Pancreas (tissue), 10 donors: ENCODE data around the gene GLA. TPM values are rescaled to one million over a fixed set of nuclear protein-coding genes. Genes with fewer than 3 reads are reported as not detected.

ENCODE experiments used
- ATAC-seq, 4 donors: fragments of 200-7000 bp; cut with Tn5 transposase; one replicate each; pipeline versions ENCODE4 v1.8.0 to v1.9.1; 2020; ENCODE audit warnings: mild to moderate bottlenecking in 4 of 4, moderate library complexity in 4 of 4
- DNase-seq, 6 donors: peaks; one replicate each; pipeline ENCODE4 v3.0.0-alpha.2; 2020
- FAIRE-seq: peaks from 2 replicates; lab custom pipeline; 2012; peaks lifted over from hg19 to GRCh38; lab: Jason Lieb, UNC
- H3K27ac ChIP-seq, 4 donors: fragments of 200-600 bp; sonication (generic); 1 replicate in 3 of 4; 2 replicates in 1 of 4; pipeline versions ENCODE4 v1.5.0 to v1.8.0; 2020
- H3K27me3 ChIP-seq, 4 donors: fragments of 200-600 bp; one replicate each; pipeline ENCODE4 v1.8.0; 2021
- H3K36me3 ChIP-seq, 3 donors: fragments of 200-600 bp; sonication (generic) in 1 of 3; one replicate each; pipeline versions ENCODE4 v1.5.0 to v1.8.0; 2020 to 2021
- H3K4me1 ChIP-seq, 3 donors: fragments of 200-600 bp; one replicate each; pipeline ENCODE4 v1.8.0; 2021
- H3K4me3 ChIP-seq, 4 donors: fragments of 200-600 bp; sonication (generic) in 2 of 4; one replicate each; pipeline versions ENCODE4 v1.5.0 to v1.8.0; 2020 to 2021
- H3K9me3 ChIP-seq, 4 donors: fragments of 200-600 bp; one replicate each; pipeline ENCODE4 v1.8.0; 2021
- CTCF ChIP-seq, 4 donors: fragments of 200-600 bp; sonication (generic) in 3 of 4; IDR thresholded peaks; one replicate each; pipeline versions ENCODE4 v1.5.0 to v1.8.0; 2021; ENCODE audit warnings: antibody characterized with exemption in 4 of 4
- WGBS, 2 donors: extraction: QIAGEN DNeasy Blood & Tissue Kit; methylation state at CpG; one replicate each; pipeline ENCODE4 v1.1.7; 2013; 5-methylcytosine and 5-hydroxymethylcytosine counted together
- intact Hi-C, 3 donors: fragments of 100-400 bp; cut with DNase I; formaldehyde crosslinking; loops; one replicate each; pipeline versions ENCODE4 v1.11.1 to v1.14.2; 2022
- polyA plus RNA-seq, 2 donors: library from polyadenylated mRNA; stranded (reverse); fragments of 200-250 nt; gene quantifications; one replicate each; pipeline ENCODE4 v1.2.3, GENCODE V29; 2013
- total RNA-seq, 6 donors: library from RNA; stranded (reverse); fragmentation: NEBNext Ultra II Directional in 4 of 6; extraction: Animal tissue kit (Norgen Biotek cat#: 25700) in 4 of 6; gene quantifications; one replicate each; pipeline versions ENCODE4 v1.2.1 to v1.2.4, GENCODE V29; 2021 to 2023
- donor health status: healthy with polysubstance abuse.
- donor health status: DM: no; HTN: no; CAD: no; lungs with moderate emphysema.
- donor health status: DM: no; HTN: no; CAD: no.
- donor health status: control.
- donor health status: control.
- donor health status: Bipolar disorder and iron deficiency.
- donor health status: DM: yes; HTN: yes; CAD: no.
- donor health status: DM: no; HTN: no; CAD: no.
- donor health status: DM: no; HTN: no; CAD: no.
- donor health status: DM: yes; HTN: yes; CAD: no.

GLA gene
- total and polyA plus RNA-seq, 8 donors: 5.1 to 20.5 (median 8.8) TPM

- FAIRE-seq (no peak), ATAC-seq (no peak), DNase-seq (no peak)
- Histone ChIP-seq H3K27ac (peak overlapping the region in 1 of 4 donors; percentile 39), H3K36me3 (no peaks in the 10 kb centered on the region), H3K4me3 (no peak overlapping the region), H3K27me3 (no peaks in the 10 kb centered on the region), H3K9me3 (no peaks in the 10 kb centered on the region), H3K4me1 (peaks cover 0 to 5% (median 0%) of the 10 kb centered on the region in 3 donors)
- intact Hi-C loops: no loop called here
- no peak for TF ChIP-seq CTCF (IDR thresholded peaks at IDR 0.05)
- 90 to 96% methylated on average over 1 of the region's 1 CpG for WGBS, 2 donors
Observed at GRCh38 chrX:101449279-101449678, 41.6 kb upstream of the GLA start.

GRCh38 chrX:101442085-101442484, 34.4 kb upstream of the GLA start:
- WGBS, 2 donors: 88 to 94% methylated on average over 2 of the region's 2 CpGs
- FAIRE-seq (no peak), ATAC-seq (no peak)

GRCh38 chrX:101430457-101431078, 22.8 kb upstream of the GLA start:
- no peak for TF ChIP-seq CTCF (IDR thresholded peaks at IDR 0.05)
- Histone ChIP-seq H3K4me1 (no peaks in the 10 kb centered on the region), H3K4me3 (no peak overlapping the region), H3K27me3 (no peaks in the 10 kb centered on the region), H3K9me3 (no peaks in the 10 kb centered on the region), H3K36me3 (no peaks in the 10 kb centered on the region), H3K27ac (no peak overlapping the region)
- intact Hi-C loops: no loop called here
- DNase-seq (no peak), FAIRE-seq (no peak), ATAC-seq (peak in 2 of 4 donors; percentile 48 to 59)
- WGBS, 2 donors: 78 to 85% methylated on average over 2 of the region's 2 CpGs

More at GRCh38 chrX:101442085-101442484, 34.4 kb upstream of the GLA start:
- no peak for DNase-seq
- Histone ChIP-seq H3K36me3 (no peaks in the 10 kb centered on the region), H3K27me3 (no peaks in the 10 kb centered on the region), H3K4me3 (no peak overlapping the region), H3K4me1 (no peaks in the 10 kb centered on the region), H3K9me3 (no peaks in the 10 kb centered on the region), H3K27ac (no peak overlapping the region)
- no peak for TF ChIP-seq CTCF (IDR thresholded peaks at IDR 0.05)
- intact Hi-C loops: no loop called here

GRCh38 chrX:101429934-101430333, 22.2 kb upstream of the GLA start:
- H3K27me3 ChIP-seq: no peaks in the 10 kb centered on the region
- no peak for DNase-seq
- no peak overlapping the region for H3K4me3 ChIP-seq
- no peak for FAIRE-seq
- no peaks in the 10 kb centered on the region for H3K9me3 ChIP-seq
- 59 to 81% methylated on average over 1 of the region's 1 CpG for WGBS, 2 donors
- H3K4me1 ChIP-seq: no peaks in the 10 kb centered on the region
- no peaks in the 10 kb centered on the region for H3K36me3 ChIP-seq
- TF ChIP-seq CTCF (IDR thresholded peaks at IDR 0.05): no peak
- intact Hi-C loops: no loop called here
- no peak for ATAC-seq
- no peak overlapping the region for H3K27ac ChIP-seq

- H3K27ac ChIP-seq: no peak overlapping the region
- no peaks in the 10 kb centered on the region for H3K9me3 ChIP-seq
- no peak for TF ChIP-seq CTCF (IDR thresholded peaks at IDR 0.05)
- no peaks in the 10 kb centered on the region for H3K4me1 ChIP-seq
- FAIRE-seq: no peak
- no peak for DNase-seq
- no peaks in the 10 kb centered on the region for H3K27me3 ChIP-seq
- ATAC-seq: no peak
- H3K4me3 ChIP-seq: no peak overlapping the region
- intact Hi-C loops: no loop called here
- 75 to 96% methylated on average over 2 of the region's 2 CpGs for WGBS, 2 donors
- H3K36me3 ChIP-seq: no peaks in the 10 kb centered on the region
Observed at GRCh38 chrX:101427954-101428353, 20.2 kb upstream of the GLA start.
